Coronary artery (tissue), 2 donors: ENCODE data around the gene PLCB2.

ENCODE experiments used
- DNase-seq: peaks from one replicate; pipeline ENCODE4 v3.0.0-alpha.2; 2017; ENCODE audit warnings: low spot score
- H3K27ac ChIP-seq, 2 donors: fragments of 200-600 bp; sonication (generic); one replicate each; pipeline ENCODE4 v1.5.1; 2016 to 2019
- H3K4me3 ChIP-seq: fragments of 200-600 bp; sonication (generic); 2 replicates; pipeline ENCODE4 v1.5.1; 2016; ENCODE audit warnings: mild to moderate bottlenecking, moderate library complexity
- TF ChIP-seq, protein P1 (sequence below): fragments of 200-600 bp; sonication (generic); IDR thresholded peaks from one replicate; pipeline ENCODE4 v1.5.1; 2019; ENCODE audit warnings: antibody characterized with exemption

Gene PLCB2

DNA sequence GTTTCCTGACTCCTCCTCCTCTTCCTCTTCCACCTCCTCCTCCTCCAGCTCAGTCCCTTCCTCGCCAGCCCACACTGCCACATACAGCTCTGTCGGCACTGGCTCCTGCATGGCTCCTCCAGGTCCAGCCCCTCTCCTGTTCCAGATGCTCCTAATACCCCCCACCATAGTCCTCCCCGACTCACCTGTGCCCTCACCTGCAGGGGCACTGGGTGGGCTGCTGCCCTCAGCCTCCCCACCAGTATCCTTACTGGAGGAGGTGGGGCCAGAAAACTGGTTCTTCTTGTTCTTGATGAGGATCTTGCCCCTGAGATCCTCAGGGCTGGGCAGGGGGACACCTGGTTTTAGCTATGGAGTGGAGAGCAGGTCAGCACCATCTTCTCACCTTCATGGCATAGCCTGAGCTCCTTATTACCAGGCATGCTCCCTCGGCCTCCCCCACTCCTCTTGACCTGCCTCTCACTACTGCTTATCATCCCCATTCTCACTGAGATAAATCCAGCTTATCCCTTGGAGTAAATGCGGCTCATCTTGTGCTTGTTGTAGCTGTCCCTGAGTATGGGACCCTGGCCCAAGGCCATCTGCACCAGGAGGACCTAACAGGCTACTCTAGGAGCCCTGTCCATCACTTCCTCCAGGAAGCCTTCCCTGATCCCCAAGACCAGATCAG, 11.0 kb downstream of the PLCB2 start:
- Histone ChIP-seq H3K27ac (no peak overlapping the region), H3K4me3 (no peak overlapping the region)
- TF ChIP-seq, protein P1, sequence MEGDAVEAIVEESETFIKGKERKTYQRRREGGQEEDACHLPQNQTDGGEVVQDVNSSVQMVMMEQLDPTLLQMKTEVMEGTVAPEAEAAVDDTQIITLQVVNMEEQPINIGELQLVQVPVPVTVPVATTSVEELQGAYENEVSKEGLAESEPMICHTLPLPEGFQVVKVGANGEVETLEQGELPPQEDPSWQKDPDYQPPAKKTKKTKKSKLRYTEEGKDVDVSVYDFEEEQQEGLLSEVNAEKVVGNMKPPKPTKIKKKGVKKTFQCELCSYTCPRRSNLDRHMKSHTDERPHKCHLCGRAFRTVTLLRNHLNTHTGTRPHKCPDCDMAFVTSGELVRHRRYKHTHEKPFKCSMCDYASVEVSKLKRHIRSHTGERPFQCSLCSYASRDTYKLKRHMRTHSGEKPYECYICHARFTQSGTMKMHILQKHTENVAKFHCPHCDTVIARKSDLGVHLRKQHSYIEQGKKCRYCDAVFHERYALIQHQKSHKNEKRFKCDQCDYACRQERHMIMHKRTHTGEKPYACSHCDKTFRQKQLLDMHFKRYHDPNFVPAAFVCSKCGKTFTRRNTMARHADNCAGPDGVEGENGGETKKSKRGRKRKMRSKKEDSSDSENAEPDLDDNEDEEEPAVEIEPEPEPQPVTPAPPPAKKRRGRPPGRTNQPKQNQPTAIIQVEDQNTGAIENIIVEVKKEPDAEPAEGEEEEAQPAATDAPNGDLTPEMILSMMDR, result no peak
- DNase-seq, result no peak

DNA sequence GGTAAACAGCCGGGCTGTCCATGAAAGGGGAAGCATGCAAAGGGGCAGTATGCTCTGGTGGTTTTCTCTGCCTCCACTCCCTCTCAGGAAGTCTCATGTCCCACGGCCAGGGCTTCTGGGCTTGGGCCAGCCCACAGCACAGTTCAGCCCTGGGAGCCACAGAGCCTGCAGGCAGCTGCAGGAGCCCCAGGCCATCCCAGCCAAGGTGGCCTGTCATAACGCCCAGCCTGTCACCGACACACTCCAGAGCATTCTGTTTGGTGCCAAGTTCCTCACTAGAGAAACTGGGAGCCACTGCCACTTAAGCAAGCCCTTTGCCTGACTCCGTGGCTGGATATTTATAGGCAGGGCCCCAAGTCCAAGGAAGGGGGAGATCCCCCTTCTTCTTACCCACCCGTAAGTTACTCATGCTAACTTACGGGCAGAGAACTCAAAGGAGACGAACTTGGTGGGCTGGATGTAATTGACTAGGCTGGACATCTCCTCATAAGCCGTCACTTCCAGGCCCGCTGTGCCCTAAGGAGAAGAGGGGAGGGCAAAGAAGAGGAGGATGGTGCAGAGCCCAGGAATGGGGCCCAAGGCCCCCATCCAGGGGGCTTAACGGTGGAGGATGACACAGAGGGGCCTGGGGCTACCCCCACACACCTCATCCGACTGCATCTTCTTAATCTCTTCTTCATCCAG, 11.7 kb downstream of the PLCB2 start:
- TF ChIP-seq, protein P1, result no peak
- no peak for DNase-seq
- H3K4me3 ChIP-seq, result no peak overlapping the region
- H3K27ac ChIP-seq, result no peak overlapping the region

DNA sequence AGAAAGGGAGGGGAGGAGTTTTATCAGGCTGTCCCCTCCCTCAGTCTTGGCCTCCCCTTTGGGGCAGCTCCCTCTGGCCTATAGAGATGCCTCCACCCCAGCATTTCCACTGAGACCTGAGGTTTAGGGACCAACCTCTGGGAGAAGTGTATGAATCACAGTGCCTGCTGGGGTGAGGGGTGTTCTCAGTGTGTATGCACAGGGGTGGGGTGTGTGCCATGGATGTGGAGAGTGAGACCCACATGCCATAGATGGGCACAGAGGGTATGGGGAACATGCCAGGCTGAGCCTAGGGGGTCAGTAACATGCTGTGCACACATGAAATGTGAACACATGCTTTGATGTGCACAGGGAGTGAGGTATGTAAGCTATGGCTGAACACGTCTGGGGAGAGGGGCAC, 12.4 kb downstream of the PLCB2 start:
- no peak for DNase-seq
- H3K27ac ChIP-seq, result no peak overlapping the region
- H3K4me3 ChIP-seq, result no peak overlapping the region
- TF ChIP-seq, protein P1, result no peak

DNA sequence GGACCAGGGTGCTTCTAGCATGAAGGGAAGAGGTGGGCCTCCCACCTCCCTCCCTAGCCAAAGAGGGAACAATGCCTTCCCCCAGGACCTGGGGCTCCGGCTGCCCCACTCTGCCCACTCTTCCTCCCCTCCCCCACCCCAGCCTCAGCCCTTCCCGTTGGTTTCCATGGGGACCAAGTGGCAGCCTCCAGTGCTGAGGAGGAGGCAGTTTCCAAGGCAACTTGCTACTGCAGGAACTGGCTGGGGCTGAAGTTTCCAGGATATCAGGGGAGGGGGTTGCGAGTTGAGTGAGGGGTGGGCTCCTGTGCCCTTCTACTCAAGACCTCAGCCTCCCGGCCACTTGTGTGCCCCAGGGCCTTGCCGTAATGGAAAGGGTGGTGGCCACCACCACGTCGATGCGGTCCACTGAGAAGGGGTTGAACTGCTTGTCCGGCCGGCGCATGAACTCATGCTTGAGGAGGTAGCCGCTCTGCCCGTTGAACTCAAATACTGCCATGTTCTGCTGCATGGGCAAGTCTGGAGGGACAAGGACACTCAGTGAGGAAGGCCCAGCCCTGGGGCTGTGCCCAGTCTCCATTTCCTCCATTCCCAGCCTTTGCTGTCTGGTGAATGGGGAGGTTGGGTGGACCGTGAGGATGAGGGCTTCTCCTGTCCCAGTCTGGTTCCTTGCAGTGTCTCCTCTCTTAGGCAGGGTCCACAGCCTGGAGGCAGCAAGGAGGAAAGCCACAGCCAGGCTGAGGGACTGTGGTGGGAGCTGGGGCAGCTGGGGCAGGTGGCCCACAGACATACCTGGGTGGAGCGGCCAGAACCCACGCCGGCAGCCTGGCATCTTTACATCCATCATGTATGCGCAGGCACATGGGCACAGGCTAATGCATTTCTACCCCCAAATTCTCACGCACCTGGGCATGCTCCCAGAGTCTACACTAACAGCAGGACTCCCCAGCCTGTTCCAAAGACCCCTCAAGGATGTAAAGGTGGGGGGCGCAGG, 13.5 kb downstream of the PLCB2 start:
- DNase-seq, result no peak
- Histone ChIP-seq H3K4me3 (no peak overlapping the region), H3K27ac (no peak overlapping the region)
- TF ChIP-seq, protein P1, result no peak

DNA sequence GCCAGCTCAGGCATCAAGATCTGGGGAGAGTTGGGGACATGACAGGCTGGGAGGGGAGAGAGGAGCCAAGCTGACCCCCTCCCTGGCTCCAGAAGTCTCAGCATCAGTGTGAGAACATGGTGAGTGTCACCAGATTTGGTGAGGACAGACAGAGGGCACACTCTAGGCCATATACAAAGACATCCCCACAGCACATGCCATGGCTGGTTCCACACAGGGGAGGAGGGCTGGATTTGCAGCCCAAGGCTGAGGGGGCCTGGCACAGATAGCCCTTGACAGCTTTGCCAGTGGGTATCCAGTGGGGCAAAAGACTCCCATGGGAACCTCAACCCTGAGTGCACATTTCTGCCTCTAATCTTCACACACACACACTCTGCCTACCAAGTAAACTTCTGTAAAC, 14.7 kb downstream of the PLCB2 start:
- TF ChIP-seq, protein P1, result no peak
- DNase-seq, result no peak
- Histone ChIP-seq H3K4me3 (no peak overlapping the region), H3K27ac (no peak overlapping the region)

DNA sequence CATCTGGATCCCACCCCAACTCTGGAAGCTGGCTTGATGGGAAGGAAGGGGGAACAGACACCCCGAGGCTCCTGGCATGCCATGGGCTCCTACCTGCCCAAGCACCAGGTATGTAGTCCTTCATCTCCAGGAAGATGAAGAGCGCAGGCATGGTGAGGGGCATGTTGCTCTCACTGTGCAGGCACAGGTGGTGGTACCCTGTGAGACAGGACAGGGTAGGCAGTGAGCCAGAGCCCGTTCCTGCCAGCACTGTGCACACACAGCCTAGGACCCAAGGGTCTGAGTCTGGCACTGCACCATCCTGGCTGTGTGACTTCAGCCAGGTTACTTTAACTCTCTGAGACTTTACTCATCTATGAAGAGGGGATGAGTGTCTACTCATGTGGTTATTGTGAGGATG, 15.5 kb downstream of the PLCB2 start:
- Histone ChIP-seq H3K27ac (no peak overlapping the region), H3K4me3 (no peak overlapping the region)
- TF ChIP-seq, protein P1, result no peak
- no peak for DNase-seq
